SK-N-SH treated with all-trans-retinoic acid at 6 μM for 48 hours (cell line): Measurements from ENCODE around the gene MPI.
"Not testable (repeated sequence)": the region's sequence is repeated elsewhere in the genome, so short reads cannot be mapped to it uniquely, and the experiment has no call there.

Experiments
- ESRRG ChIP-seq: fragments of 250-450 bp; sonication (Bioruptor Pico); IDR thresholded peaks from 2 replicates; pipeline ENCODE4 v1.6.1; 2021; ENCODE audit warnings: mild to moderate bottlenecking
- GLIS3 ChIP-seq: fragments of 250-450 bp; sonication (Bioruptor Pico); IDR thresholded peaks from 2 replicates; pipeline ENCODE4 v1.5.0; 2020; ENCODE audit warnings: mild to moderate bottlenecking, moderate library complexity
- RARB ChIP-seq: fragments of 250-450 bp; sonication (Bioruptor Pico); IDR thresholded peaks from 2 replicates; pipeline ENCODE4 v1.8.0; 2021; ENCODE audit warnings: mild to moderate bottlenecking, moderate library complexity
- ZFP3 ChIP-seq: fragments of 250-450 bp; sonication (Bioruptor Pico); IDR thresholded peaks from 2 replicates; pipeline ENCODE4 v1.5.0; 2020; ENCODE audit warnings: mild to moderate bottlenecking, moderate library complexity
- ZNF565 ChIP-seq: fragments of 450-650 bp; formaldehyde crosslinking; conservative IDR thresholded peaks from 2 replicates; pipeline ENCODE4 v1.5.0; 2020; ENCODE audit warnings: low read depth, mild to moderate bottlenecking, moderate library complexity
- ZNF70 ChIP-seq: fragments of 450-650 bp; formaldehyde crosslinking; IDR thresholded peaks from 2 replicates; pipeline ENCODE4 v1.5.0; 2020; ENCODE audit warnings: mild to moderate bottlenecking, moderate library complexity
- ZNF8 ChIP-seq: fragments of 450-650 bp; formaldehyde crosslinking; IDR thresholded peaks from 2 replicates; pipeline ENCODE4 v1.5.0; 2020; ENCODE audit warnings: mild to moderate bottlenecking, moderate library complexity
- TF ChIP-seq, protein P1 (sequence below): fragments of 250-450 bp; sonication (Bioruptor Pico); IDR thresholded peaks from 2 replicates; pipeline ENCODE4 v1.5.1; 2021; ENCODE audit warnings: mild to moderate bottlenecking, moderate library complexity

- TF ChIP-seq, protein P1, sequence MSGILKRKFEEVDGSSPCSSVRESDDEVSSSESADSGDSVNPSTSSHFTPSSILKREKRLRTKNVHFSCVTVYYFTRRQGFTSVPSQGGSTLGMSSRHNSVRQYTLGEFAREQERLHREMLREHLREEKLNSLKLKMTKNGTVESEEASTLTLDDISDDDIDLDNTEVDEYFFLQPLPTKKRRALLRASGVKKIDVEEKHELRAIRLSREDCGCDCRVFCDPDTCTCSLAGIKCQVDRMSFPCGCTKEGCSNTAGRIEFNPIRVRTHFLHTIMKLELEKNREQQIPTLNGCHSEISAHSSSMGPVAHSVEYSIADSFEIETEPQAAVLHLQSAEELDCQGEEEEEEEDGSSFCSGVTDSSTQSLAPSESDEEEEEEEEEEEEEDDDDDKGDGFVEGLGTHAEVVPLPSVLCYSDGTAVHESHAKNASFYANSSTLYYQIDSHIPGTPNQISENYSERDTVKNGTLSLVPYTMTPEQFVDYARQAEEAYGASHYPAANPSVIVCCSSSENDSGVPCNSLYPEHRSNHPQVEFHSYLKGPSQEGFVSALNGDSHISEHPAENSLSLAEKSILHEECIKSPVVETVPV (CRISPR knock-in tag): not testable (repeated sequence)
- not testable (repeated sequence) for TF ChIP-seq ZNF565; RARB (CRISPR knock-in tag); ESRRG (CRISPR knock-in tag); ZFP3 (CRISPR knock-in tag); ZNF70; GLIS3; ZNF8
These were observed 24.0 kb downstream of the MPI start for GRCh38 chr15:74913799-74914198.
